Suprapubic skin (tissue), 4 donors: ENCODE results near the gene FAM193A. TPM values are rescaled to one million over a fixed set of nuclear protein-coding genes. Genes with fewer than 3 reads are reported as not detected.

Experiments used
- DNase-seq, 2 donors: peaks; one replicate each; pipeline ENCODE4 v3.0.0-alpha.2; 2019; ENCODE audit warnings: low spot score in 2 of 2
- H3K27ac ChIP-seq: fragments of 200-600 bp; sonication (generic); one replicate; pipeline ENCODE4 v1.5.1; 2019
- H3K27me3 ChIP-seq: fragments of 200-600 bp; sonication (generic); one replicate; pipeline ENCODE4 v1.5.1; 2019
- H3K36me3 ChIP-seq: fragments of 200-600 bp; sonication (generic); one replicate; pipeline ENCODE4 v1.5.1; 2019
- H3K4me1 ChIP-seq: fragments of 200-600 bp; sonication (generic); one replicate; pipeline ENCODE4 v1.5.1; 2019
- H3K4me3 ChIP-seq: fragments of 200-600 bp; sonication (generic); one replicate; pipeline ENCODE4 v1.5.1; 2019; ENCODE audit warnings: mild to moderate bottlenecking
- H3K9me3 ChIP-seq: fragments of 200-600 bp; sonication (generic); one replicate; pipeline ENCODE4 v1.5.1; 2019
- CTCF ChIP-seq, 2 donors: fragments of 200-600 bp in 1 of 2; fragments of 450-650 bp in 1 of 2; sonication (generic) in 1 of 2; IDR thresholded peaks; one replicate each; pipeline ENCODE4 v1.5.1; 2016 to 2019; ENCODE audit warnings: antibody characterized with exemption in 2 of 2, mild to moderate bottlenecking in 1 of 2, moderate library complexity in 1 of 2
- EP300 ChIP-seq: sonication (generic); formaldehyde crosslinking; IDR thresholded peaks from one replicate; pipeline ENCODE4 v1.6.1; 2017; ENCODE audit warnings: antibody characterized with exemption
- POLR2A ChIP-seq, 2 donors: fragments of 450-650 bp; IDR thresholded peaks; one replicate each; pipeline ENCODE4 v1.6.1; 2017; ENCODE audit warnings: antibody characterized with exemption in 2 of 2, mild to moderate bottlenecking in 2 of 2, moderate library complexity in 2 of 2
- POLR2AphosphoS5 ChIP-seq, 3 donors: sonication (generic); formaldehyde crosslinking; IDR thresholded peaks; one replicate each; pipeline ENCODE4 v1.6.1; 2017; ENCODE audit warnings: antibody characterized with exemption in 3 of 3
- WGBS: methylation state at CpG from one replicate; pipeline ENCODE4 v1.1.5; 2018; 5-methylcytosine and 5-hydroxymethylcytosine counted together
- total RNA-seq, 4 donors: library from RNA; depleted of rRNA; stranded (reverse); fragments of >200 nt; gene quantifications; one replicate each; pipeline ENCODE4 v1.1.0, GENCODE V29; 2016

FAM193A gene
- total RNA-seq, 4 donors from 2014 or later, result 23.6 to 45.0 (median 29.3) TPM

- Histone ChIP-seq H3K36me3 (peaks cover 39% of the 10 kb centered on the region), H3K27me3 (no peaks in the 10 kb centered on the region), H3K27ac (no peak overlapping the region), H3K9me3 (no peaks in the 10 kb centered on the region), H3K4me3 (no peak overlapping the region), H3K4me1 (no peaks in the 10 kb centered on the region)
- WGBS, result 97% methylated on average over 2 of the region's 2 CpGs
- TF ChIP-seq CTCF (IDR thresholded peaks at IDR 0.05) (no peak), EP300 (no peak), POLR2A (IDR thresholded peaks at IDR 0.05) (no peak), POLR2AphosphoS5 (IDR thresholded peaks at IDR 0.05) (no peak)
- DNase-seq, result no peak
Observed at GRCh38 chr4:2666722-2667247, 130.3 kb downstream of the FAM193A start.

- 53% methylated on average over 2 of the region's 2 CpGs for WGBS
- H3K4me1 ChIP-seq, result no peaks in the 10 kb centered on the region
- no peak overlapping the region for H3K27ac ChIP-seq
- TF ChIP-seq POLR2A (IDR thresholded peaks at IDR 0.05), result no peak
- TF ChIP-seq POLR2AphosphoS5 (IDR thresholded peaks at IDR 0.05), result no peak
- no peak for TF ChIP-seq CTCF (IDR thresholded peaks at IDR 0.05)
- peaks cover 41% of the 10 kb centered on the region for H3K36me3 ChIP-seq
- H3K9me3 ChIP-seq, result no peaks in the 10 kb centered on the region
- no peak overlapping the region for H3K4me3 ChIP-seq
- no peaks in the 10 kb centered on the region for H3K27me3 ChIP-seq
- no peak for DNase-seq
Observed at GRCh38 chr4:2667428-2667827, 131.0 kb downstream of the FAM193A start.

- H3K36me3 ChIP-seq, result peaks cover 58% of the 10 kb centered on the region
Observed at GRCh38 chr4:2671267-2671895, 134.9 kb downstream of the FAM193A start.

GRCh38 chr4:2672082-2672481, 135.6 kb downstream of the FAM193A start:
- no peak overlapping the region for H3K27ac ChIP-seq
- WGBS, result 95% methylated on average over 3 of the region's 3 CpGs
- H3K27me3 ChIP-seq, result no peaks in the 10 kb centered on the region
- no peak for DNase-seq
- TF ChIP-seq CTCF (IDR thresholded peaks at IDR 0.05), result no peak
- TF ChIP-seq POLR2AphosphoS5 (IDR thresholded peaks at IDR 0.05), result no peak
- TF ChIP-seq POLR2A (IDR thresholded peaks at IDR 0.05), result no peak
- no peak for TF ChIP-seq EP300
- H3K4me3 ChIP-seq, result no peak overlapping the region
- H3K36me3 ChIP-seq, result peaks cover 62% of the 10 kb centered on the region
- H3K9me3 ChIP-seq, result no peaks in the 10 kb centered on the region
- no peaks in the 10 kb centered on the region for H3K4me1 ChIP-seq

More at GRCh38 chr4:2671267-2671895, 134.9 kb downstream of the FAM193A start:
- H3K27me3 ChIP-seq, result no peaks in the 10 kb centered on the region
- no peak for DNase-seq
- no peak overlapping the region for H3K27ac ChIP-seq
- TF ChIP-seq POLR2AphosphoS5 (IDR thresholded peaks at IDR 0.05), result peak in 1 of 3 donors; percentile 26
- no peak for TF ChIP-seq CTCF (IDR thresholded peaks at IDR 0.05)
- no peak overlapping the region for H3K4me3 ChIP-seq
- no peaks in the 10 kb centered on the region for H3K4me1 ChIP-seq
- WGBS, result 62% methylated on average over 10 of the region's 10 CpGs
- no peaks in the 10 kb centered on the region for H3K9me3 ChIP-seq

GRCh38 chr4:2672700-2673099, 136.3 kb downstream of the FAM193A start:
- DNase-seq, result no peak
- WGBS, result 80% methylated on average over 2 of the region's 2 CpGs
- no peaks in the 10 kb centered on the region for H3K9me3 ChIP-seq
- no peak overlapping the region for H3K4me3 ChIP-seq
- H3K27ac ChIP-seq, result no peak overlapping the region
- H3K4me1 ChIP-seq, result no peaks in the 10 kb centered on the region
- TF ChIP-seq EP300 (no peak), CTCF (IDR thresholded peaks at IDR 0.05) (no peak), POLR2AphosphoS5 (IDR thresholded peaks at IDR 0.05) (no peak), POLR2A (IDR thresholded peaks at IDR 0.05) (no peak)
- H3K36me3 ChIP-seq, result peaks cover 67% of the 10 kb centered on the region
- no peaks in the 10 kb centered on the region for H3K27me3 ChIP-seq
